H1 (cell line): ENCODE results near the gene TAF8.

Experiments used
- CHD1 ChIP-seq: IDR thresholded peaks from 2 replicates; pipeline ENCODE4 v1.6.1; 2012; ENCODE audit warnings: low read depth, low read length, improper control_type of control experiment
- EGR1 ChIP-seq: IDR thresholded peaks from 2 replicates; pipeline ENCODE4 v1.6.1; 2011; ENCODE audit warnings: low read depth, low read length, borderline replicate concordance
- EZH2 ChIP-seq: fragments of 200-600 bp; sonication (generic); IDR thresholded peaks from 2 replicates; pipeline ENCODE4 v1.7.1; 2012; ENCODE audit warnings: low read depth, mild to moderate bottlenecking, moderate library complexity, low read length, inconsistent platforms; ENCODE audit not compliant: severe bottlenecking
- JUN ChIP-seq: IDR thresholded peaks from 2 replicates; pipeline ENCODE4 v1.6.1; 2011; ENCODE audit warnings: low read depth, mild to moderate bottlenecking, improper control_type of control experiment, low read length
- JUND ChIP-seq: IDR thresholded peaks from 2 replicates; pipeline ENCODE4 v1.6.1; 2011; ENCODE audit warnings: mild to moderate bottlenecking, improper control_type of control experiment, low read length
- POLR2AphosphoS5 ChIP-seq: IDR thresholded peaks from 2 replicates; pipeline ENCODE4 v1.6.1; 2011; ENCODE audit warnings: low read depth, low read length
- ZNF274 ChIP-seq: IDR thresholded peaks from 2 replicates; pipeline ENCODE4 v1.7.0; 2012; ENCODE audit warnings: low read length, borderline replicate concordance; ENCODE audit errors: extremely low read depth

GRCh38 chr6:42101186-42101657 lies 50.9 kb downstream of the TAF8 start:
- TF ChIP-seq JUN (no peak), ZNF274 (no peak), JUND (no peak), EGR1 (no peak), EZH2 (no peak), CHD1 (no peak), POLR2AphosphoS5 (no peak)
